ENCODE results near the gene BICRA. TPM values are rescaled to one million over a fixed set of nuclear protein-coding genes. Genes with fewer than 3 reads are reported as not detected.

The BICRA gene
- total and polyA plus RNA-seq, 9 of the 15 experiments (the other 6 are each of a cell fraction or from before 2014, with no cell fraction given) = 0.01 to 8.8 (median 1.2) TPM

GRCh38 chr19:47707135-47707925 lies 98.4 kb downstream of the BICRA start:
- peaks cover 4% of the 10 kb centered on the region; the same call in 1 of the 3 replicates for H3K36me3 ChIP-seq (ENCODE audit: control insufficient read depth, insufficient read depth, low read length)
- ChIA-PET CTCF (ENCODE audit: low intra/inter-chr PET ratio) (interaction anchor here (0.6 to 2.6 kb wide), 6 partner anchors 9 to 629 kb away, joined by 3 to 28 read pairs (median 4); no protein-coding TSS in a partner anchor), POLR2A (interaction anchor here (0.6 to 2.4 kb wide), 9 partner anchors 9 to 432 kb away, joined by 3 to 6 read pairs (median 3); no protein-coding TSS in a partner anchor)
- 10% methylated on average over 22 of the region's 22 CpGs for WGBS (ENCODE audit: insufficient coverage, low coverage, missing lambda C conversion rate)
- no peak overlapping the region for H3K9ac ChIP-seq (ENCODE audit: insufficient read depth in 1 of 2, low read depth in 2 of 2, low read length in 2 of 2)
- 0 out of 2 replicates have a peak overlapping the region, but pooled peaks have one; percentile 29 for H2AFZ ChIP-seq (ENCODE audit: low read depth, low read length)
- H3K4me3 ChIP-seq = no peak overlapping the region
- H3K27me3 ChIP-seq (ENCODE audit: control insufficient read depth in 2 of 2, insufficient read depth in 2 of 2, low read length in 2 of 2) = no peaks in the 10 kb centered on the region
- FAIRE-seq (peak; percentile 88), ATAC-seq (peak; percentile 99), DNase-seq (ENCODE audit: extremely low read depth in 1 of 4, low spot score in 3 of 4) (peak; percentile 72 to 89 (median 76))
- in situ Hi-C loops (cut with MboI) = loop anchor here (5.0 kb wide), 1 partner anchor 410 kb away; no protein-coding TSS in a partner anchor
- H3K9me1 ChIP-seq (ENCODE audit: control insufficient read depth, insufficient read depth, low read length) = no peaks in the 10 kb centered on the region
- H3K79me2 ChIP-seq (ENCODE audit: control insufficient read depth, insufficient read depth, low read length) = no peaks in the 10 kb centered on the region
- intact Hi-C loops (cut with micrococcal nuclease) = no loop called here
- H3K4me1 ChIP-seq (replicated peaks in 1 of 2; ENCODE audit: control insufficient read depth in 2 of 2, insufficient read depth in 2 of 2, low read length in 2 of 2) = peaks cover 0 to 5% of the 10 kb centered on the region in 2 experiments; a peak in 2 of 5 replicates
- H3K27ac ChIP-seq (ENCODE audit: extremely low read depth, low read depth, low read length) = no peak overlapping the region
- BruUV-seq (replicated peaks) = no TSS peak
- H4K20me1 ChIP-seq (replicated peaks; ENCODE audit: control insufficient read depth, insufficient read depth, low read length) = no peaks in the 10 kb centered on the region
- H3K4me2 ChIP-seq (ENCODE audit: insufficient read depth, low read length) = peak overlapping the region; percentile 14; the same call in 1 of the 2 replicates
- no peaks in the 10 kb centered on the region for H3K9me3 ChIP-seq (replicated peaks; ENCODE audit: control insufficient read depth, insufficient read depth, low read depth, low read length)
- TF ChIP-seq SREBF2 (CRISPR knock-in tag; IDR thresholded peaks at IDR 0.05) (no peak), TRIM24 (IDR thresholded peaks at IDR 0.05) (peak in 1 of 2 experiments; percentile 77; a peak in 2 of 4 replicates), HDGF (IDR thresholded peaks at IDR 0.05) (0 out of 2 replicates have a peak, but pooled peaks have one; percentile 53), MTA1 (IDR thresholded peaks at IDR 0.05; ENCODE audit: borderline replicate concordance) (no peak), CTBP1 (IDR thresholded peaks at IDR 0.05; ENCODE audit: borderline replicate concordance) (peak; percentile 46; the same call in 1 of the 2 replicates), SLC30A9 (CRISPR knock-in tag; IDR thresholded peaks at IDR 0.05) (no peak), ATF6 (CRISPR knock-in tag; IDR thresholded peaks at IDR 0.05) (no peak), CREBBP (IDR thresholded peaks at IDR 0.05; ENCODE audit: low read depth, low read length) (no peak), XRCC4 (IDR thresholded peaks at IDR 0.05; ENCODE audit: extremely low read depth, insufficient read depth, insufficient read length) (no peak), RAD51 (IDR thresholded peaks at IDR 0.05; ENCODE audit: borderline replicate concordance, low read depth) (no peak), TAF15 (IDR thresholded peaks at IDR 0.05; ENCODE audit: low read depth, low read length) (no peak), EWSR1 (IDR thresholded peaks at IDR 0.05; ENCODE audit: borderline replicate concordance, low read depth, partially characterized antibody) (no peak), NKRF (IDR thresholded peaks at IDR 0.05; ENCODE audit: borderline replicate concordance) (no peak), CTCFL (IDR thresholded peaks at IDR 0.05; ENCODE audit: borderline replicate concordance, insufficient read depth, low read depth, low read length, poor library complexity, severe bottlenecking) (no peak), TSC22D4 (tag; IDR thresholded peaks at IDR 0.05) (no peak), ZNF778 (CRISPR knock-in tag; IDR thresholded peaks at IDR 0.05) (no peak)

Measured in K562 (cell line).